Endothelial cell of umbilical vein (primary cell): ENCODE results near the gene MCF2. TPM values are rescaled to one million over a fixed set of nuclear protein-coding genes. Genes with fewer than 3 reads are reported as not detected.

Source experiments
- BruUV-seq: library from RNA; stranded (reverse); fragments of 400-500 nt; replicated peaks from 2 replicates; lab custom pipeline; 2021; lab: Mats Ljungman, UMichigan
- CTCF ChIA-PET: fragments of 300-600, 350-600 bp; sonication (Branson Sonifier 250); formaldehyde crosslinking; loops from one replicate; lab custom pipeline; 2021; ENCODE audit warnings: antibody characterized with exemption, inconsistent platforms; lab: Charles Lee
- POLR2A ChIA-PET: fragments of 300-600, 350-600 bp; sonication (Branson Sonifier 250); formaldehyde crosslinking; loops from one replicate; lab custom pipeline; 2021; ENCODE audit warnings: antibody characterized with exemption, inconsistent platforms; lab: Charles Lee
- DNase-seq: peaks from one replicate; pipeline ENCODE4 v3.0.0-alpha.2; 2011; ENCODE audit warnings: low read depth, low spot score
- FAIRE-seq: peaks from 2 replicates; lab custom pipeline; 2011; peaks lifted over from hg19 to GRCh38; lab: Jason Lieb, UNC
- H2AFZ ChIP-seq: 2 replicates; pipeline ENCODE4 v1.6.0; 2012; ENCODE audit warnings: low read depth, low read length, control low read depth, inconsistent platforms
- H3K27ac ChIP-seq: 2 replicates; pipeline ENCODE4 v1.5.1; 2011; ENCODE audit warnings: low read depth, mild to moderate bottlenecking, control low read depth, low read length, moderate library complexity; ENCODE audit not compliant: insufficient read depth
- H3K27me3 ChIP-seq, 2 experiments: 2 replicates each; pipeline versions ENCODE4 v1.6.0 to v1.6.1; 2011; ENCODE audit warnings: low read length in 2 of 2, mixed read lengths in 1 of 2; ENCODE audit not compliant: control insufficient read depth in 2 of 2, insufficient read depth in 2 of 2
- H3K36me3 ChIP-seq, 2 experiments: 2 replicates in 1 of 2; 3 replicates in 1 of 2; pipeline ENCODE4 v1.5.1; 2011; ENCODE audit warnings: low read length in 2 of 2, mild to moderate bottlenecking in 1 of 2, moderate library complexity in 1 of 2; ENCODE audit not compliant: control insufficient read depth in 2 of 2, insufficient read depth in 2 of 2; ENCODE audit errors: extremely low read depth in 1 of 2
- H3K4me1 ChIP-seq: 3 replicates; pipeline ENCODE4 v1.5.1; 2011; ENCODE audit warnings: mild to moderate bottlenecking, low read length; ENCODE audit not compliant: control insufficient read depth, insufficient read depth; ENCODE audit errors: extremely low read depth
- H3K4me2 ChIP-seq: 2 replicates; pipeline ENCODE4 v1.6.1; 2011; ENCODE audit warnings: low read length, control low read depth, mixed read lengths; ENCODE audit not compliant: insufficient read depth
- H3K4me3 ChIP-seq, 3 experiments: fragments of 200-600 bp in 1 of 3; sonication (generic), shearing (Covaris generic) in 1 of 3; replicated peaks in 1 of 3; 2 replicates each; pipeline ENCODE4 v1.5.1; 2011 to 2016; ENCODE audit warnings: control low read depth in 3 of 3, low read length in 3 of 3, mild to moderate bottlenecking in 2 of 3, inconsistent platforms in 1 of 3, low read depth in 1 of 3, moderate library complexity in 1 of 3; ENCODE audit not compliant: insufficient read depth in 1 of 3
- H3K79me2 ChIP-seq: 2 replicates; pipeline ENCODE4 v1.6.0; 2012; ENCODE audit warnings: low read length, inconsistent platforms; ENCODE audit not compliant: control insufficient read depth, insufficient read depth
- H3K9ac ChIP-seq: replicated peaks from 2 replicates; pipeline ENCODE3; 2011; ENCODE audit warnings: low read length, control low read depth; ENCODE audit not compliant: insufficient read depth; ENCODE audit errors: extremely low read depth
- H3K9me1 ChIP-seq: replicated peaks from 3 replicates; pipeline ENCODE4 v1.6.0; 2011; ENCODE audit warnings: mild to moderate bottlenecking, low read length; ENCODE audit not compliant: control insufficient read depth, insufficient read depth; ENCODE audit errors: extremely low read depth
- H3K9me3 ChIP-seq: replicated peaks from 2 replicates; pipeline ENCODE4 v1.5.1; 2012; ENCODE audit warnings: low read length, inconsistent platforms; ENCODE audit not compliant: control insufficient read depth, insufficient read depth
- H4K20me1 ChIP-seq: replicated peaks from 2 replicates; pipeline ENCODE3; 2011; ENCODE audit warnings: mild to moderate bottlenecking, low read length; ENCODE audit not compliant: control insufficient read depth, insufficient read depth; ENCODE audit errors: extremely low read depth
- EZH2 ChIP-seq: IDR thresholded peaks from 2 replicates; pipeline ENCODE4 v1.6.1; 2012; ENCODE audit warnings: borderline replicate concordance, low read depth, mild to moderate bottlenecking, moderate library complexity, low read length, inconsistent platforms; ENCODE audit not compliant: severe bottlenecking
- FOS ChIP-seq: IDR thresholded peaks from 2 replicates; pipeline ENCODE4 v1.6.1; 2011; ENCODE audit warnings: mild to moderate bottlenecking, low read length, moderate library complexity, borderline replicate concordance; ENCODE audit not compliant: insufficient read depth
- GATA2 ChIP-seq: IDR thresholded peaks from 2 replicates; pipeline ENCODE4 v1.7.0; 2011; ENCODE audit warnings: low read depth, mild to moderate bottlenecking, moderate library complexity, mixed read lengths, low read length; ENCODE audit not compliant: insufficient read length, insufficient read depth
- JUN ChIP-seq: IDR thresholded peaks from 2 replicates; pipeline ENCODE4 v1.6.1; 2011; ENCODE audit warnings: borderline replicate concordance, low read depth; ENCODE audit not compliant: insufficient read length, insufficient read depth
- MYC ChIP-seq: IDR thresholded peaks from one replicate; pipeline ENCODE4 v1.6.1; 2011; ENCODE audit warnings: mild to moderate bottlenecking, low read depth, low read length
- POLR2A ChIP-seq: IDR thresholded peaks from 2 replicates; pipeline ENCODE4 v1.6.1; 2012; ENCODE audit warnings: low read depth, mild to moderate bottlenecking, control low read depth, low read length
- POLR2AphosphoS5 ChIP-seq: IDR thresholded peaks from 2 replicates; pipeline ENCODE4 v1.6.1; 2012; ENCODE audit warnings: low read depth, mild to moderate bottlenecking, control low read depth, low read length, moderate library complexity; ENCODE audit not compliant: insufficient read depth
- dilution Hi-C: fragments of 300-500 bp; cut with MboI; formaldehyde crosslinking; loops from one replicate; pipeline ENCODE4 v1.15.0; 2019; ENCODE audit warnings: low sequenced_read_pairs; ENCODE audit not compliant: extremely low pct_ligation_motif_present
- intact Hi-C: fragments of 100-400 bp; cut with micrococcal nuclease; formaldehyde crosslinking; loops from one replicate; pipeline ENCODE4 v1.10.0; 2022
- polyA plus RNA-seq, 4 experiments: library from polyadenylated mRNA; depleted of rRNA in 3 of 4; stranded (reverse) in 3 of 4; unstranded in 1 of 4; fragments of >200 nt; gene quantifications; 2 replicates each; pipeline versions ENCODE4 v1.2.1 to v1.2.3, GENCODE V29; 2011 to 2012; ENCODE audit warnings: missing spikeins in 1 of 4
- total RNA-seq: library from RNA; stranded (reverse); gene quantifications from 2 replicates; pipeline ENCODE4 v1.2.3, GENCODE V29; 2021
- TF ChIP-seq, protein P1 (sequence below), 2 donors: IDR thresholded peaks; 1 replicate in 1 of 2; 2 replicates in 1 of 2; pipeline ENCODE4 v1.5.1; 2011; ENCODE audit warnings: low read length in 2 of 2, mild to moderate bottlenecking in 2 of 2, moderate library complexity in 2 of 2, control low read depth in 1 of 2, inconsistent platforms in 1 of 2, low read depth in 1 of 2; ENCODE audit not compliant: insufficient read depth in 1 of 2; ENCODE audit errors: extremely low read depth in 1 of 2
- TF ChIP-seq, protein P2 (sequence below): IDR thresholded peaks from 2 replicates; pipeline ENCODE4 v1.6.1; 2011; ENCODE audit not compliant: insufficient read depth, insufficient read length

MCF2 gene
- total and polyA plus RNA-seq, 2 donors (not counting 3 experiments of a cell fraction or from before 2014, with no cell fraction given): 0.13 TPM; not detected in 1

DNA sequence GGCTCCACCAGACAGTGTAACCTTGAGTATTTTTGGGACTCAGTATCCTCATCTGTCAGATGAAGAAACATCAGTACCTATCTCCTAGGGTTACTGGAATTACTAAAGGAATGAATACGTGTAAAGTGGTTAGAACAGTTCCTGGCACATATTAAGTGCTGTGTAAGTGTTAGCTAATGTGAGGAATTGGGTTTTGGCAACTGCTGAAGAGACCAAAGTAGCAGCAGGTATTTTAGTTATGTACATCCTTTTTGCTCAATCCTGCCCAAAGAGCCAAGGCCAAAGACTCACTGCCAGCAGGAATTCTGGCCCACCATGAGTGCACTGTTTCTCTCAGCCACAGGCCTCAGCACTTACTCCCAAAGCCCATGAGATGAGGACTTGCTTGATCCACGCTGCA lies 16.7 kb upstream of the MCF2 start:
- Histone ChIP-seq H3K9me3 (no peaks in the 10 kb centered on the region), H3K4me3 (no peak overlapping the region), H3K4me1 (peaks cover 5% of the 10 kb centered on the region), H4K20me1 (no peaks in the 10 kb centered on the region), H3K36me3 (no peaks in the 10 kb centered on the region), H3K4me2 (no peak overlapping the region), H3K9ac (no peak overlapping the region), H3K9me1 (no peaks in the 10 kb centered on the region), H2AFZ (no peak overlapping the region), H3K27me3 (no peaks in the 10 kb centered on the region), H3K27ac (no peak overlapping the region), H3K79me2 (no peaks in the 10 kb centered on the region)
- intact Hi-C loops: no loop called here
- no peak for FAIRE-seq
- ChIA-PET POLR2A (no interaction called here), CTCF (no interaction called here)
- DNase-seq: no peak
- dilution Hi-C loops: no loop called here
- TF ChIP-seq POLR2AphosphoS5 (no peak), EZH2 (no peak), MYC (no peak), POLR2A (no peak)
- TF ChIP-seq, protein P1, sequence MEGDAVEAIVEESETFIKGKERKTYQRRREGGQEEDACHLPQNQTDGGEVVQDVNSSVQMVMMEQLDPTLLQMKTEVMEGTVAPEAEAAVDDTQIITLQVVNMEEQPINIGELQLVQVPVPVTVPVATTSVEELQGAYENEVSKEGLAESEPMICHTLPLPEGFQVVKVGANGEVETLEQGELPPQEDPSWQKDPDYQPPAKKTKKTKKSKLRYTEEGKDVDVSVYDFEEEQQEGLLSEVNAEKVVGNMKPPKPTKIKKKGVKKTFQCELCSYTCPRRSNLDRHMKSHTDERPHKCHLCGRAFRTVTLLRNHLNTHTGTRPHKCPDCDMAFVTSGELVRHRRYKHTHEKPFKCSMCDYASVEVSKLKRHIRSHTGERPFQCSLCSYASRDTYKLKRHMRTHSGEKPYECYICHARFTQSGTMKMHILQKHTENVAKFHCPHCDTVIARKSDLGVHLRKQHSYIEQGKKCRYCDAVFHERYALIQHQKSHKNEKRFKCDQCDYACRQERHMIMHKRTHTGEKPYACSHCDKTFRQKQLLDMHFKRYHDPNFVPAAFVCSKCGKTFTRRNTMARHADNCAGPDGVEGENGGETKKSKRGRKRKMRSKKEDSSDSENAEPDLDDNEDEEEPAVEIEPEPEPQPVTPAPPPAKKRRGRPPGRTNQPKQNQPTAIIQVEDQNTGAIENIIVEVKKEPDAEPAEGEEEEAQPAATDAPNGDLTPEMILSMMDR (IDR thresholded peaks at IDR 0.05; ENCODE audit: extremely low read depth in 1 of 2, insufficient read depth in 1 of 2, low read depth in 1 of 2, low read length in 2 of 2): no peak
- TF ChIP-seq, protein P2, sequence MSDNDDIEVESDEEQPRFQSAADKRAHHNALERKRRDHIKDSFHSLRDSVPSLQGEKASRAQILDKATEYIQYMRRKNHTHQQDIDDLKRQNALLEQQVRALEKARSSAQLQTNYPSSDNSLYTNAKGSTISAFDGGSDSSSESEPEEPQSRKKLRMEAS: no peak
- BruUV-seq: no TSS peak

DNA sequence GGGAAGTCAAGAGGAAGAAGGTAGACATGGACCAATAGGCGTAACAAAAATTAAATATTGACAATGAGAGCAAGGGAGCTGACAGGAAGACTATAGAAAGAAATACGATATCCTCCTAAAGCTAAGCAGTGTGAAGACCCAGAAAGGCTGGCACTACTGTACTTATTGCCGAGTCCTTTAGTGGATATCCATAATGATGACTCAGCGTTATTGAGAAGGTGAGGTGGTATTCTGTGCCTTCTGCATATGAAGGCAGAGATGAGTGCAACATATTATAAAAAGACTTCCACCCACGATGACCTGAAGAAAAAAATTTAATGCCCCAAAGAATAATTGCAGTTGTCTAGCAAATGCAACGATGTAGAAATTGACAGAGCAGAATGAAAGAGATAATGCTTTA lies 13.0 kb upstream of the MCF2 start:
- FAIRE-seq (no peak), DNase-seq (no peak)
- dilution Hi-C loops: no loop called here
- Histone ChIP-seq H3K27me3 (no peaks in the 10 kb centered on the region), H3K9me3 (no peaks in the 10 kb centered on the region), H2AFZ (no peak overlapping the region), H4K20me1 (no peaks in the 10 kb centered on the region), H3K9ac (no peak overlapping the region), H3K4me3 (no peak overlapping the region), H3K36me3 (no peaks in the 10 kb centered on the region), H3K4me1 (peaks cover 5% of the 10 kb centered on the region), H3K79me2 (no peaks in the 10 kb centered on the region), H3K27ac (no peak overlapping the region), H3K9me1 (no peaks in the 10 kb centered on the region), H3K4me2 (no peak overlapping the region)
- intact Hi-C loops: loop anchor here (2.0 kb wide), 1 partner anchor 18 kb away; no protein-coding TSS in a partner anchor
- CTCF ChIA-PET: no interaction called here
- BruUV-seq: no TSS peak
- TF ChIP-seq, protein P1 (IDR thresholded peaks at IDR 0.05; ENCODE audit: extremely low read depth in 1 of 2, insufficient read depth in 1 of 2, low read depth in 1 of 2, low read length in 2 of 2): no peak
- TF ChIP-seq FOS: no peak
- no peak for TF ChIP-seq MYC
- TF ChIP-seq, protein P2: no peak
- no peak for TF ChIP-seq GATA2
- no peak for TF ChIP-seq POLR2AphosphoS5
- TF ChIP-seq EZH2: no peak
- TF ChIP-seq POLR2A: no peak
- TF ChIP-seq JUN: no peak
- POLR2A ChIA-PET: no interaction called here
